NCI-H1694 treated with DMSO at 0.1 percent for 48 hours (cell line): ENCODE results near the gene ERC2.
A peak's percentile ranks its signal among the peaks of the same experiment; 100 is the strongest.

Experiments used
- DNase-seq: peaks from one replicate; lab custom pipeline; 2025; lab: John Stamatoyannopoulos, UW

The ERC2 gene

GRCh38 chr3:55494976-55495375 is 973.3 kb downstream of the ERC2 start:
- no peak for DNase-seq

DNA sequence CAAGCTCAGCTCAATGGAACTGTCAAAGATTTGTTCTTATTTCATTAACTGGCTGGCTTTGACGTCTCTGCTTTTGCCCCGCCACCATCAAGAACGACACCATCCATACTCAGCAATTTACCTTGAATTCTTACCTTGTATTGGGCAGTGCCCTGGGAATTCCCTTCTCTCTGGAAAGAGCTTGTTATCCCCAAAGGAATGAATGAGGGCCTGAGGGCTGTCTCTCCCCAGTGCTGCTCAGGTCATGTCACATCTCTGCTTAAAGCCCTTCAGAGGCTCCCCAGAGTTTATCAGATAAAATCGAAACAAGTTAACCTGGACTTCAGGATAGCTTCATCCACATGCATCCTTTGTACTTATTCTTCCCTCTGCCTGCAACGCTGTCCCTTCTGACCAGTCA is 975.3 kb downstream of the ERC2 start:
- DNase-seq: no peak

DNA sequence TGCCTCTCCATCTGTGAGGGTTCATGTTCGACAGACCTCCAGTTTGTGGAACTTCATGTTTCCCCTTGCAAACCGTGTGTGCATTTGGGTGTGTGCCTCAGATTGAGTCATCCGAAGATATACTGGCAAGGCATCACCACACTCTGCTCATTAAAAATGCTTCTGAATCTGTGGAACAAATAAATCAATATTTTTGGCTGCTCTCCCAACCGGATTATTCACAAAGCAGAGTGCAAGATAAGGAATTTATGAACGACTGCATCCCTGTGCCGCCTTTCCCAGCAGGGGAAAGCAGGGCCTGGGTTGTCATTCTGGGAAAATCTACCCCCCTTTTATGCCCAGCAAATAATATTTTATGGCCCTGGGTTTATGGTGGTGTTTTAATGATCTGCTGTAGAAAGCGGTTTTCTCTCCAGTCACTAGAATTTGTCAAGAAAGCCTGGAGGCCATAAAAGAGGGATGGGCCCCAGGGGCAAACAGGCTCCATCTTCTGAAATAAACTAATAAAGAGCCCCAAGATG is 976.9 kb downstream of the ERC2 start:
- peak; percentile 84 for DNase-seq

- DNase-seq: no peak
These were observed 977.9 kb downstream of the ERC2 start for GRCh38 chr3:55490276-55490913.

GRCh38 chr3:55489798-55490132 is 978.5 kb downstream of the ERC2 start:
- no peak for DNase-seq

- no peak for DNase-seq
These were observed 979.7 kb downstream of the ERC2 start for GRCh38 chr3:55488398-55489055.

DNA sequence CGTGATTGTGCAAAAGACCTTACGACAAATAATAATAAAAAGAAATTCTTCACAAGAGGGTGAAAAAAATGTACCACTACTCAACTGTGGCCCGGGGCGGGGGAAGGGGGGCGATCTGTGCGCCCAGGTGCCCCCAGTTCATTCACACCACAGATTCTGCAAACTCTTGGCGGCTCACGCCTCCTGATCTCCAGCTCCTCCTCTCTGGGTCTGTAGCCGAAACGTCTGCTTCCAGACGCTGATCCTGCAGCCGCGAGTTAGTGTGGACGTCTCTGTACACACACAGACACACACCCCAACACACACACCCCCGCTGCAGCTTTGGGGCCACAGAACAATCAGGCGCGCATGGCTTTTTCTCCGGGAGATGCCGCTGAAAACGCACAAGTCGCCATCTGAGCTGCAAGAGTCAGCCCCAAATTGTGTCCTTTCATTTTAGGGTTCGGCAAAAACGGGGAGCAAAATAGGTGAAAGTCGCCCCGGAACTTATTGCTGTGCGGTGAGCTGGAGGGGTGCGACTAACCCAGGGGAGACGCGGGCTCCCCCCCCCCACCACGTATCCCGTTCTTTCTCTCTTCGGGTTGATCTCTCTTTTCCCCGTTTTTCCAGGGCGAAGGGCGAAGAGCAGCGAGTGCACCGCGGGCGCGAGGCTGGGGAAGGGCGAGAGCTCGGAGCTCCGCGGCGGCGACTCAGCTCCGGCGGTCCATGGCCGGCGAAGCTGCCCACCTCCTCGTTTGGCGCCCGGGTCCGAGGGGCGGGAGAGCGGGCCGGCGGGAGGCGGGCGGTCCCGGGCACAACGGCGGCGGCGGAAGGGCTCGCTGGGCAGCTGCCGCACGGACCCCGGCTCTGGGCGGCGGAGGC is 980.7 kb downstream of the ERC2 start:
- DNase-seq: peak; percentile 30

DNA sequence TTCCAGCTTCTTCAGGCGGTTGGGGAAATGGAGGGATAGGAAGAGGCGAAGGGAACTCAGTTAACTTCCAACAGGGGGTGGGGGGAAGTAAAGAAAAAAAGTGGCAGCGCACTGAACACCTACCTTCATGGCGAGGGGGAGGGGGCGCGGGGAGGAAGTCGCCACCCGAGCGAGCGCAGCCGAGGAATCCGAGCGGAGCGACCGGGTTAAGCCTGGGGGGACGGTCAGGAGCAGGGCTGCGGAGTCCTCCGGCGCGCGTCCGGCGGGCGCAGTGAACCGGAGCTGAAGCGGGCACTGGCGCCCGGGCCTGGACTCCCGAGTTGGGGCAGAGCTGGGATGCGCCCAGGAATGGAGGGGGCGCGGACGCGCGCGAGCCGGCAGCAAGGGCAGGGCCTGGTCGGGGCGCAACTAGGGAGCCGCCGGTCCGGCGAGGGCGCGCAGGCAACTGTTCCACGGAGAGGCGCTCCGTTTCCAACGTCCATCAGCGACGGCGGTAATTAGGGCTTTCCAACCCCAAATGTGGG is 981.3 kb downstream of the ERC2 start, which contains the start of gene WNT5A:
TSS of gene WNT5A (minus strand) at position 450 of the 524 bp plus-strand sequence. CDS start at position 129, 321 bp downstream.
- no peak for DNase-seq

GRCh38 chr3:55486101-55486856 is 982.0 kb downstream of the ERC2 start:
- no peak for DNase-seq

DNA sequence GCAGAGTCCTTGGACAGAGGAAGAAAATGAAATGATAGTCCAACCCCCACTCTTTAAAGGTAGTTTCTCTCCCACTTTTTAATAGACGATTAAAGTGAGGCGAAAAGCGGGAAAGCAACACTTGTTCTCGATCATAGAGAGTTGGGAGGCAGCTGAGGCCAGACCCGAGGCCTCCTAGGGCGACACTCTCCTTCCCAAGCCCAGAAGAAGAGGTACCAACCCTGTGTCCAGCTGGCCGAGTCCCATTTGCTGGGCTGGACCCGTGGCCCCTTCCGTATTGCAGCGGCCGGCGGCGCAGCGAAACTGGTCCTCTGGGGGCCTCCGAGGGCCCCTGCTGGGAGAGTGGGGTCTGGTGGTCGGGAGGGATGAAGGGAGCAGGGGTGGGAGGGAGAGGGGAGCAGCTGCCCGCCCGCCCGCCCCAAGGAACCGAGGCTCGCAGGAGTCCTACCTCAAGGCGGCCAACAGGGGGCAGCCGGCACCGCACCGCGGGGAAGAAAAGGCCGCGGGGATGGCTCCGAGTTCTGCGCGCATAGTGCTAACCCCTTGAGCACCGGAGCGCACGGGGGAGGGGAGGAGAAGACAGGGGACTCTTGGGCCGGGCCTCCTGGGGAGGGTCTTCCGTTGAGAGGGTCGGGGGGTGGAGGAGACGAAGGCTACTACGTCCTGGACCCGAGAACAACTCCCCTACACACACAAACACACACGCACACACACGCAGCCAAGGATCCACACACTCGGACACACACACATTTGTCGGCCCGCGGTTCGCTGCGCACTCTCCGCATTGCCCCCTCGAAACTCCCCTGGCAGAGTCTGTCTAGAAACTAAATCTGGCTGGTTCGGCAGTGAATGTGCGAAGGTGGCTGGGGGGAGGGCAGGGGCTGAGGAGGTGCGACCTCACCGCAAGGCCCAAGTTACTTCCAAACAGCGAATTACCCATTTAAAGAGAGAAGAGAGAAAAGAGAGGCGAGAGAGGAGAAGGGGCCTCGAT is 983.2 kb downstream of the ERC2 start:
- DNase-seq: peak; percentile 24

DNA sequence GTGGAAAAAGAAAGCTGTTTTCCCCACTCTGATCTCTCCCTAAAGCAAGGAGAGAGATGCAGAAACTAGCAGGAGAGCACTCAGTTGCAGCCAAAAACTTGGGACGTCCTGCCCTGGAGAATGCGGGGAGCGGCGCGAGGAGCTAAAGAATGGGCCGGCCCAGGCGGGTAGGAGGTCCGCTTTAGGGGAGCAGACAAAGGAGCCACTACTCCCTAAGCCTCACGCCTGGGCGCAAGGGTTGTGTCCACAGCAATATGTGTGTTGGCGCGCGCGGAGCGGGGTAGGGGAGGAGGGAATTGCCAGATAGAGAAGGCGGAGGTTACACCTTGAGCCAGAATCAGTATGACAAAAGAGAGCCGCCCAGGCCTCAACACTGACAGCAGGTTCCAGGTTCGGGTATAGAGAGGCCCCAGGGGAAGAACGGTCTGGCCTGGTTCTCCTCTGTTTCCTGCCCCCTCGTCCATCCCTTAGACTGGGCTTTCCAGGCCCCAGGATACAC is 984.0 kb downstream of the ERC2 start:
- no peak for DNase-seq

- no peak for DNase-seq
These were observed 984.8 kb downstream of the ERC2 start for GRCh38 chr3:55483196-55484095.

DNA sequence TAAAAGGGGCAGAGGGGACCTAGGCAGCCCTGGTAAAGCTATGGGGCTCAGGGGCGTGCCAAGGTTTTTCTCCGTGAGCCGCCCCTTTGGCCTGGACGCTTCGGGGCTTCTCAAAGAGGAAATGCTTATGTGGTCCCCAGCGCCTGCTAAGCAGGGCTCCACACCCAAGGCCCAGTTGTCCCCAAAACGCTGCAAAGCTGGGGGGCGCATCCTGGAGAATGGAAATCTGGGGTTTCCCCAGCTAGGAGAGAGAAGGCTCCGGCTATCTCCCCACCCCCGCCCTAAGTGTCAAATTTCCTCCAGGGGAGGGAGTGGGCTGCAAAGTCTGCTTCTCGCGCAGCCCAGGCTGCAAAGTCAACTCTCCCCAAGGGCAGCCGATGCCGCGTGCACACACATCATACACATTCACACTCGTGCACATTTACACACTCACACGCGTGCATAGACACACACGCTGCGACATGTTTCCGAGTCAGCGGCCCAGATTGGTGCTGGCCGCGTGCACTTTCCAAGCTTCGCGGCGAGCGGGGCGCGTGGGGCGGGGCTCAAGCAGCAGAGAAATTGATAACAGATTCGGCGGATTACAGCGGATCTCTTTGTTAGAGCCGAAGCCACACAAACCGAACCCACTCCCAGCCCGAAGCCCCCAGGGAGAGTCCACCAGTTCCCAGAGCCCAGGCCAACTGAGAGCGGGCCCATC is 985.6 kb downstream of the ERC2 start:
- DNase-seq: no peak

DNA sequence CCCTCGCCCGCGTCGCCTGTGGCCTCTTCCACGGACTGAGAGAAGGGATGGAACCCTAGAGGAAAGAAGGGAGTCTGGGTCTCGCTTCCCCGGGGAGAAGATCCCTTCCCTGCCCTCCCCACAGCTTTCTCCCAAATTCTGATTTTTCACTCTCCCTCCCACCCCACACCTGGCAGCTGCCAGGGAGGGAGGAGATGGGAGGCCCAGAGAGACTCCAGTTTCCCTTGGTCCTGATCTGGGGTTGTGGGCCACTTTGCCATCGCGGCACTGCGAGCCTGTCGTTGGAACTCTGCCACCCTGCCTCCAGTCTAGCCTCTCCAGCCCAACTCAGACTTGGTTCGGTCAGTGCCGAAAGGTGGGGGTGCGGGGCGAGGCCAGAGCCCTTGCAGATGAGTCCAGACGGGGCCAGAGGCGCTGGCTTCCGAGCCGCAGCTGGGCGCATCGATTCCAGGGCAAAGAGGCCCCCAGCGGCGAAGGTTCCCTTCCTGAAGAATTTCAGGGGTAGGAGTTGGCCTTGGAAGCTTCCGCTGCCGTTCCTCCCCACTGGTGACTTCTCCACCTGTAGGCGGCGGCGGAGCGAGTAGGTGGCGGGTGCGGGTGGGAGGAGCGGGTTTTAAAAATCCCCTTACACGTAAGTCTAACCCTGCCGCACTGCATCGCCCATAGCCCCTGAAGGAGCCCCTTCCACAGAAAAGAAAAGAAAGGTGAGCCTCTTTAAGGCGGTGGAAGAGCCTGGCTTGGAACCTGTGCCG is 986.3 kb downstream of the ERC2 start:
- DNase-seq: no peak

GRCh38 chr3:55480911-55481743 is 987.1 kb downstream of the ERC2 start:
- DNase-seq: no peak

DNA sequence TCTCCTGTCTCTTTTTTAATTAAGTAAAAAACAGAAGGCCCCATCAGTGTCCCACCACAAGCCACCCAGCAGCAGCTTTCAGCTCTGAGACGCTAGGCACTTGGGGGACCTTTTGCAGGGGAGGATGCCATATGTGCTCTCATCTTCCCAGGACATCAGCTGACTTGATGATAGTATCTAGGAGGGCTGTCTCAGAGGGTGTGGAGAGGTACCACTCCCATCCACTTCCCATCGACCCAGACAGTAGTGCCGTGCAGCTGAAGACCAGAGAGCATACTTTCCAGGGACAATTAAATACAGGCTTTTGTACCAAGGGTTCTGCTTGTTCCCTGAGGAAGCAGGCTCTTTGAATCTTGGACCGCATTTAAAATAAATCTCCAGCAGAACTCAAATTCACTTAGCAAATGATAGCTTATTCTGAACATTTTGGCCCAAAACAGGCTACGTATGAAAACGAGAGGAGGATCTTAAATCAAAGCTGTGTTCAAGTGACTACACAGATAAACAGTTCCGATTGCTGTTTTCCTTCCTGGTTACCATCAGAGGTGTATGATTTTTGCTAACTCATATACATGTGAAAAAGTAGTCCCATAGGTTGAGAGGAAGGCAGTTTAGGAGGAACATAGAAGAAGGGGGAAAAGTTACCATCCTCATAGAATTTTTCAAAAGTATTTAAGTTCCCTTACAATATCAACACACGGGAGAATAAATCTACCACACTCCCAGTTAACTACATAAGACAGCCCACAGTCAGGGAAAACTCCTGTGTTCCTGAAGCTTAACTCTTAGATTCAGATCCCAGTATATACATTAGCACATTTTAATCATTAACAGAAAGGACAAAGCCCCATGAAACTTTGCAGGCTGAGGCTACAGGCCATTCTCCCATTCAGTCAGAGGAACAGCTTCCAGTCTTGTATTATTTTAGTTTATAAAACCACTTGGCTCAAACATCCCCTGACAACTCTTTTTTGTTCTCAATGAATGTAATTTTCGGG is 990.7 kb downstream of the ERC2 start:
- no peak for DNase-seq
